Measurements from ENCODE around the gene MAP4. TPM values are rescaled to one million over a fixed set of nuclear protein-coding genes. Genes with fewer than 3 reads are reported as not detected.

Gene MAP4
- total RNA-seq, 4 donors from 2014 or later = 55.0 to 171 (median 89.3) TPM

DNA sequence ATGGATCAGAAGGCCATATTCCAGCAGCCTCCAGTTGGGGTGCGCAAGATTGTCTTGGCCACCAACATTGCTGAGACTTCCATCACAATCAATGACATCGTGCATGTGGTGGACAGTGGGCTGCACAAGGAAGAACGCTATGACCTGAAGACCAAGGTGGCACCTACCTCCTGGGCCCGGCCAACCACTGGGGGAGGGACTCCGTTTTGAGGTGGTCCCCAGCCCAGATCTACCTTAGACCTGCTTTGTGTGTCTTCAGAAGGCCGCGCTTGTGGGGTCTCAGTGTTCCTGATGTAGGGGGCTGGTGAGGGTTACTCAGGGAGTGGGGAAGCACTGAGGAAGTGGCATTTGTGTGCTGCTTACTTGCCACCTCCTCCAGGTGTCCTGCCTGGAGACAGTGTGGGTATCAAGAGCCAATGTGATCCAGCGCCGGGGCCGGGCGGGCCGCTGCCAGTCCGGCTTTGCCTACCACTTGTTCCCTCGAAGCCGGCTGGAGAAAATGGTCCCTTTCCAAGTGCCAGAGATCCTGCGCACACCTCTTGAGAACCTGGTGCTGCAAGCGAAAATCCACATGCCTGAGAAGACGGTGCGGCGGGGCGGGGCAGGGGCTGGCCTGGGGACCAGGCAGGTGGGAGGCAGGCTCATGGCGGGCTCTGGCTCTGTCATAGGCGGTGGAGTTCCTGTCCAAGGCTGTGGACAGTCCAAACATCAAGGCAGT, 168.3 kb downstream of the MAP4 start:
- Histone ChIP-seq H3K36me3 (peaks cover 0 to 99% (median 0%) of the 10 kb centered on the region in 3 donors), H3K4me3 (no peak overlapping the region), H3K4me1 (no peaks in the 10 kb centered on the region), H3K9me3 (no peaks in the 10 kb centered on the region), H3K27ac (no peak overlapping the region), H3K27me3 (no peaks in the 10 kb centered on the region)
- DNase-seq = no peak
- TF ChIP-seq POLR2A (IDR thresholded peaks at IDR 0.05) (no peak), CTCF (IDR thresholded peaks at IDR 0.05) (no peak)

DNA sequence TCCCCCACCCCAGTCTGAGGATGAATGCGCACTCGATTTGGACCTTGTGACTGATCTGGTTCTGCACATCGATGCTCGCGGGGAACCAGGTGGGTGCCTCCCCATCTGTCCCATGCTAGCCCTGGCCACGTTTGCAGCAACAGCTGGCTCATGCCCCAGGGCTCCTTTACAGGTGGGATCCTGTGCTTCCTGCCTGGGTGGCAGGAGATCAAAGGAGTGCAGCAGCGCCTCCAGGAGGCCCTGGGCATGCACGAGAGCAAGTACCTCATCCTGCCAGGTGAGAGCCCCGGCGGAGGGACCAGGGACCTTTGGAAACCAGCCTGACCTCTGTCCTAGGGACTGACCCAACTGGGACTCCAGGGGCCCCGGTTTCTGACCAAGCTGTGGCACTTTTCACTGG, 169.0 kb downstream of the MAP4 start:
- Histone ChIP-seq H3K4me1 (no peaks in the 10 kb centered on the region), H3K27ac (no peak overlapping the region), H3K27me3 (no peaks in the 10 kb centered on the region), H3K4me3 (no peak overlapping the region), H3K9me3 (no peaks in the 10 kb centered on the region), H3K36me3 (peaks cover 0 to 99% (median 0%) of the 10 kb centered on the region in 3 donors)
- TF ChIP-seq POLR2A (IDR thresholded peaks at IDR 0.05) = no peak
- TF ChIP-seq CTCF (IDR thresholded peaks at IDR 0.05) = no peak
- no peak for DNase-seq

- Histone ChIP-seq H3K27ac (no peak overlapping the region), H3K4me3 (no peak overlapping the region), H3K27me3 (no peaks in the 10 kb centered on the region), H3K36me3 (peaks cover 0 to 99% (median 0%) of the 10 kb centered on the region in 3 donors), H3K9me3 (no peaks in the 10 kb centered on the region), H3K4me1 (no peaks in the 10 kb centered on the region)
- TF ChIP-seq CTCF (IDR thresholded peaks at IDR 0.05) (no peak), POLR2A (IDR thresholded peaks at IDR 0.05) (no peak)
- no peak for DNase-seq
Measured at GRCh38 chr3:47846880-47847248, 169.4 kb downstream of the MAP4 start.

DNA sequence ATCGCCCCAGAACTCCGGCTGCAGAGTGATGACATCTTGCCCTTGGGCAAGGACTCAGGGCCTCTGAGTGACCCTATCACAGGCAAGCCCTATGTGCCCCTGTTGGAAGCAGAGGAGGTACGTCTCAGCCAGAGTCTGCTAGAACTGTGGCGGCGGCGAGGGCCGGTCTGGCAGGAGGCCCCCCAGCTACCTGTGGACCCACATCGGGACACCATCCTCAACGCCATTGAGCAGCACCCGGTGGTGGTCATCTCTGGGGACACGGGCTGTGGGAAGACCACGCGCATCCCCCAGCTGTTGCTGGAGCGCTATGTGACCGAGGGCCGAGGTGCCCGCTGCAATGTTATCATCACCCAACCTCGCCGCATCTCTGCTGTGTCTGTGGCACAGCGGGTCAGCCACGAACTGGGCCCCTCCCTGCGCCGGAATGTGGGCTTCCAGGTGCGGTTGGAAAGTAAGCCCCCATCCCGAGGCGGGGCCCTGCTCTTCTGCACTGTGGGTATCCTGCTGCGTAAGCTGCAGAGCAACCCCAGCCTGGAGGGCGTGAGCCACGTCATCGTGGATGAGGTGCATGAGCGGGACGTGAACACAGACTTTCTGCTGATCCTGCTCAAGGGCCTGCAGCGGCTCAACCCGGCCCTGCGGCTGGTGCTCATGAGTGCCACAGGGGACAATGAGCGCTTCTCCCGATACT, 169.9 kb downstream of the MAP4 start:
- Histone ChIP-seq H3K36me3 (peaks cover 0 to 100% (median 0%) of the 10 kb centered on the region in 3 donors), H3K27me3 (no peaks in the 10 kb centered on the region), H3K4me1 (no peaks in the 10 kb centered on the region), H3K4me3 (no peak overlapping the region), H3K27ac (no peak overlapping the region), H3K9me3 (no peaks in the 10 kb centered on the region)
- TF ChIP-seq CTCF (IDR thresholded peaks at IDR 0.05) (no peak), POLR2A (IDR thresholded peaks at IDR 0.05) (no peak)
- DNase-seq = no peak

- no peaks in the 10 kb centered on the region for H3K4me1 ChIP-seq
- H3K27me3 ChIP-seq = no peaks in the 10 kb centered on the region
- H3K27ac ChIP-seq = no peak overlapping the region
- H3K9me3 ChIP-seq = no peaks in the 10 kb centered on the region
- H3K4me3 ChIP-seq = no peak overlapping the region
- H3K36me3 ChIP-seq = peaks cover 0 to 99% (median 0%) of the 10 kb centered on the region in 3 donors
- DNase-seq = no peak
- no peak for TF ChIP-seq CTCF (IDR thresholded peaks at IDR 0.05)
- TF ChIP-seq POLR2A (IDR thresholded peaks at IDR 0.05) = no peak
Measured at GRCh38 chr3:47841786-47842349, 174.3 kb downstream of the MAP4 start.

Measured in Peyer's patch (tissue), 4 donors.